Stimulated activated CD4-positive, alpha-beta T cell treated with anti-CD3 and anti-CD28 coated beads, TNF-alpha, amount 100 ng/mL, for 4 hours (primary cell): Measurements from ENCODE around the gene PLEKHG7.

Source experiments
- DNase-seq, 3 experiments: peaks; one replicate each; pipeline ENCODE4 v3.0.0-alpha.2; 2020; ENCODE audit warnings: low read depth in 3 of 3

Gene PLEKHG7

DNA sequence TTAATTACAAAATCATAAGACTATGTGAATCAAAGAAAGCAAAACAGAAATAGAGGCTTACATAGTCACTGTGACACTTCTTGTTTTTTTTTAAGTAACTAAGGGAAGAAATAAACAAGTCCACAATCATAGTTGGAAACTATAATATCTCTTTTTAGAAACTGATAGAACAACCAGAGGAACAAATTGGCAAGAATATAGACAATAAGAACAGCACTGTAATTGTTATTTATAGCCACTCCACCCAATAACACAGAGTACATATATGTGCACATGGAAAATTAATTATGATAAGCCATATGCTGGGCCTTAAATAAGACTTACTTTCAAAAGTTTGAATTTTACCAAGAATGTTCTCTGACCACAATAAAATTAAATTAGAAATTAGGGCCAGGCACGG, 101.1 kb downstream of the PLEKHG7 start:
- no peak for DNase-seq

DNA sequence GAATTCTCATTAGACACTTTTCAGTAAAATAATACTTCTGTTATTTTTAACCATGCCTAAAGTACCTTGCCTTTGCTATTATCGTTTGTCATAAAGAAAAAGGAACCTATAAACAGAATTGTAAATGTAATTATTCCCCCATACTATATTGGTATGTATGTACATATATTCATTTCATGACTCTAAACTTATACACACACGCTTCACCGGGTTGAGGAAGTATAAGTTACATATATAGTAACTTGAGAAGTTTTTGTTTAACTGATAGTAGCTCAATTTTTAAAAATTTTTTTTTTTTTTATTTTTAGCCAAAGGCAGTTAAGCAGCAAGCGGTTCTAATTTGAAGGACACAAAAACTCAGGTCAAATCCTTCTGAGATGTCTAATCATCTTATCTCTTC, 107.6 kb downstream of the PLEKHG7 start:
- no peak for DNase-seq

DNA sequence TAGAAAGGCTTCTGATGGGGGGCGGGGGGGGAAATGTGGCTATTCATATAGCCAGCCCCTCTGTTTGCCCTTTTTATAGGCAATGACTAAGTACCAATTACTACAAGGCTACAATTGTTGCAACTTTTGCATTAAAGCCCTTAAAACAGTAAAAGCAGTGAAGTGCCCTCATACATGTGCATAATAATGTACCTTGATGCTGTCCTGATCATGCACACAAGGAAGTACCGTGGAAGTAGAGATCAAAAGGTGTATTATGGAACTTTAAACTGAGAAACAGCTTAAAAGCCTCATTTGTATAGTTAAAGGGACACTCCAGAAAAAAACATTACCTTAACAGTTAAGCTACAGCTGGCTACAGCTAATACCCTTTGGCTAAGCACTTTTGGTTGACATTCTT, 111.8 kb downstream of the PLEKHG7 start:
- DNase-seq, result no peak

DNA sequence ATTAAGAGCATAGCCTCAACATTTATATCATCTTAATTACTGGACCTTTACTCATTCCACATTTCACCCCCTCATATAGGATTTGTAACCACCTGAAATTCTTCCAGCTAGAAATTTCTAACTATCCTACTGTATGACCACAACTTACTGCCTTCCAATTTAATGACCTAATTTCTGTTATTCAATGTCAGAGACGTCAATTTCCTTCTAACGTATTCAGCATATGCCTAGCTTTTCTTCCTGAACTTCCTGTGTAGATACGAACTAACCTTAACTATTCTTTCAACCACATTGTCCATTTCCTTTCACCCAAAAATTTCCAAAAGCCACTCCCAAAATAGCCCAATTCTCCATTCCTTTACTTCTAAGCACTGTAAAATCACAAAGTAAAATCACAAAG, 118.4 kb downstream of the PLEKHG7 start:
- DNase-seq, result no peak
